ENCODE data around the gene FPGS.

DNA sequence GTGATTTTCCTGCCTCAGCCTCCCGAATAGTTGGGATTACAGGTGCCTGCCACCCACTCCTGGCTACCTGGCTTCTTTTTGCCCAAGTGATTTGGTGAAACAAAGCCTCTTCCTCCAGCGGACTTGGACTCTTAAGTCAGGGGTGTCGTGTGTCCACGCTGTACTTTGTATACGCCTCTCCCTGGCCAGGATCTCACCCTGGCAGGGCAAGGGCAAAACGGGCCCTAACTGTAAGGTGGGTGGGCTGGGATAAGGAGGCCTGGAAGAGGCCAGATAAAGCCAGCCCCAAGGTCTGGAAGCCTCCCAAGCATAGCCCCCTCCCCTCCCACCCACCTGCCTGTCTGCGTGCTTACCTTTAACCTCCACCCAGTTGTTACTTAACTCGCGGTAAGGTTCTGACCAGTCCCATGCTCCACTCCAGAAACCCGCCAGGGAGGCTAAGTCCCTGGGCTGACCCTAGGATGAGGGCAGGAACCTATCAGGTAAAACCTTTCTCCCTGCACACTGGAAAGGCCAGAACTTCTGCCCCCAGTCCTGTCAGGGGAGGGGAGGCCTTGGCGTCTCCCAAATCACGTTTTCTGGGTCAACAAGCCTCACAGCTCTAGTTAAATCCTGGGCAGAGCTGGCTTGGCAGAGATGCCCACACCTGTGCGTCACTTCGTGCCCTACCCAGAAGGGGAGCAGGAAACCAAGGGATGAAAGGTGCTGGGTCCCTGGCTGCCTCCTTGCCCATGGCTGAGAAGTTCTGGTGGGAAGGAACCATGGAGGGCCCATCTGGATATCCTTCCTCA, 8.5 kb upstream of the FPGS start:
- TF ChIP-seq, protein P1, sequence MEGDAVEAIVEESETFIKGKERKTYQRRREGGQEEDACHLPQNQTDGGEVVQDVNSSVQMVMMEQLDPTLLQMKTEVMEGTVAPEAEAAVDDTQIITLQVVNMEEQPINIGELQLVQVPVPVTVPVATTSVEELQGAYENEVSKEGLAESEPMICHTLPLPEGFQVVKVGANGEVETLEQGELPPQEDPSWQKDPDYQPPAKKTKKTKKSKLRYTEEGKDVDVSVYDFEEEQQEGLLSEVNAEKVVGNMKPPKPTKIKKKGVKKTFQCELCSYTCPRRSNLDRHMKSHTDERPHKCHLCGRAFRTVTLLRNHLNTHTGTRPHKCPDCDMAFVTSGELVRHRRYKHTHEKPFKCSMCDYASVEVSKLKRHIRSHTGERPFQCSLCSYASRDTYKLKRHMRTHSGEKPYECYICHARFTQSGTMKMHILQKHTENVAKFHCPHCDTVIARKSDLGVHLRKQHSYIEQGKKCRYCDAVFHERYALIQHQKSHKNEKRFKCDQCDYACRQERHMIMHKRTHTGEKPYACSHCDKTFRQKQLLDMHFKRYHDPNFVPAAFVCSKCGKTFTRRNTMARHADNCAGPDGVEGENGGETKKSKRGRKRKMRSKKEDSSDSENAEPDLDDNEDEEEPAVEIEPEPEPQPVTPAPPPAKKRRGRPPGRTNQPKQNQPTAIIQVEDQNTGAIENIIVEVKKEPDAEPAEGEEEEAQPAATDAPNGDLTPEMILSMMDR (IDR thresholded peaks at IDR 0.05) = no peak
- TF ChIP-seq EP300 (IDR thresholded peaks at IDR 0.05) = no peak
- TF ChIP-seq POLR2A (IDR thresholded peaks at IDR 0.05) = no peak

Data from stomach (tissue), 4 donors.